WTC11 (cell line): ENCODE results near the gene NUB1. TPM values are rescaled to one million over a fixed set of nuclear protein-coding genes. Genes with fewer than 3 reads are reported as not detected.

Source experiments
- ATAC-seq: fragments of 200-7000 bp; cut with Tn5 transposase; 2 replicates; pipeline ENCODE4 v1.10.0; 2021; ENCODE audit warnings: mild to moderate bottlenecking, moderate library complexity
- CTCF ChIA-PET: fragments of 300-600 bp; sonication (Branson Sonifier 250); formaldehyde crosslinking; loops from one replicate; lab custom pipeline; 2021; ENCODE audit warnings: antibody characterized with exemption; lab: Charles Lee
- POLR2A ChIA-PET: fragments of 350-600 bp; sonication (Branson Sonifier 250); formaldehyde crosslinking; loops from one replicate; lab custom pipeline; 2021; ENCODE audit warnings: antibody characterized with exemption; lab: Charles Lee
- DNase-seq: peaks from one replicate; pipeline ENCODE4 v3.0.0; 2021; ENCODE audit warnings: low spot score
- H3K27ac Mint-ChIP-seq: 2 replicates; pipeline ENCODE4 v1.8.0; 2021; ENCODE audit warnings: mixed read lengths
- H3K27me3 Mint-ChIP-seq: 2 replicates; pipeline ENCODE4 v1.8.0; 2021; ENCODE audit warnings: low read depth, mild to moderate bottlenecking, moderate library complexity, mixed read lengths
- H3K36me3 Mint-ChIP-seq: 2 replicates; pipeline ENCODE4 v1.8.0; 2021; ENCODE audit warnings: mixed read lengths
- H3K4me1 Mint-ChIP-seq: 2 replicates; pipeline ENCODE4 v1.8.0; 2022; ENCODE audit warnings: mixed read lengths
- H3K4me3 Mint-ChIP-seq: 2 replicates; pipeline ENCODE4 v1.8.0; 2021; ENCODE audit warnings: mild to moderate bottlenecking, moderate library complexity, mixed read lengths
- H3K9me3 Mint-ChIP-seq: 2 replicates; pipeline ENCODE4 v1.8.0; 2021; ENCODE audit warnings: mixed read lengths
- AR ChIP-seq: fragments of 250-450 bp; sonication (Bioruptor Pico); IDR thresholded peaks from 2 replicates; pipeline ENCODE4 v1.9.0; 2021; ENCODE audit warnings: mild to moderate bottlenecking
- ATF3 ChIP-seq: sonication (generic); formaldehyde crosslinking; conservative IDR thresholded peaks from 2 replicates; pipeline ENCODE4 v1.8.1; 2022; ENCODE audit warnings: mild to moderate bottlenecking, missing genetic modification reagents
- E2F4 ChIP-seq: sonication (generic); formaldehyde crosslinking; IDR thresholded peaks from 2 replicates; pipeline ENCODE4 v1.8.1; 2022; ENCODE audit warnings: low read depth, mild to moderate bottlenecking, moderate library complexity, missing genetic modification reagents, borderline replicate concordance
- ERG ChIP-seq: fragments of 250-450 bp; sonication (Bioruptor Pico); IDR thresholded peaks from 2 replicates; pipeline ENCODE4 v1.8.0; 2021; ENCODE audit warnings: mild to moderate bottlenecking
- NR1H2 ChIP-seq: sonication (generic); formaldehyde crosslinking; IDR thresholded peaks from 2 replicates; pipeline ENCODE4 v1.9.0; 2021; ENCODE audit warnings: mild to moderate bottlenecking, moderate library complexity, missing genetic modification reagents
- NR2C2 ChIP-seq: sonication (generic); formaldehyde crosslinking; IDR thresholded peaks from 2 replicates; pipeline ENCODE4 v1.8.0; 2022; ENCODE audit warnings: mild to moderate bottlenecking, missing genetic modification reagents
- ZNF232 ChIP-seq: sonication (generic); formaldehyde crosslinking; IDR thresholded peaks from 2 replicates; pipeline ENCODE4 v1.8.0; 2022; ENCODE audit warnings: mild to moderate bottlenecking, missing genetic modification reagents
- total RNA-seq: library from RNA; stranded (reverse); gene quantifications from 3 replicates; pipeline ENCODE4 v1.2.3, GENCODE V29; 2021
- TF ChIP-seq, protein P1 (sequence below): fragments of 250-450 bp; sonication (Bioruptor Pico); IDR thresholded peaks from 2 replicates; pipeline ENCODE4 v1.9.0; 2021; ENCODE audit warnings: mild to moderate bottlenecking, borderline replicate concordance
- TF ChIP-seq, protein P2 (sequence below): sonication (generic); formaldehyde crosslinking; IDR thresholded peaks from 2 replicates; pipeline ENCODE4 v1.8.0; 2022; ENCODE audit warnings: mild to moderate bottlenecking, missing genetic modification reagents
- TF ChIP-seq, protein P3 (sequence below): sonication (generic); formaldehyde crosslinking; IDR thresholded peaks from 2 replicates; pipeline ENCODE4 v1.8.0; 2022; ENCODE audit warnings: missing genetic modification reagents
- TF ChIP-seq, protein P4 (sequence below): sonication (generic); formaldehyde crosslinking; IDR thresholded peaks from 2 replicates; pipeline ENCODE4 v1.8.0; 2022; ENCODE audit warnings: mild to moderate bottlenecking, missing genetic modification reagents
- TF ChIP-seq, protein P5 (sequence below): sonication (generic); formaldehyde crosslinking; IDR thresholded peaks from 2 replicates; pipeline ENCODE4 v1.8.1; 2023; ENCODE audit warnings: mild to moderate bottlenecking, missing genetic modification reagents, moderate library complexity

Gene NUB1
- total RNA-seq, 1 experiment from 2014 or later, result 38.3 TPM

DNA sequence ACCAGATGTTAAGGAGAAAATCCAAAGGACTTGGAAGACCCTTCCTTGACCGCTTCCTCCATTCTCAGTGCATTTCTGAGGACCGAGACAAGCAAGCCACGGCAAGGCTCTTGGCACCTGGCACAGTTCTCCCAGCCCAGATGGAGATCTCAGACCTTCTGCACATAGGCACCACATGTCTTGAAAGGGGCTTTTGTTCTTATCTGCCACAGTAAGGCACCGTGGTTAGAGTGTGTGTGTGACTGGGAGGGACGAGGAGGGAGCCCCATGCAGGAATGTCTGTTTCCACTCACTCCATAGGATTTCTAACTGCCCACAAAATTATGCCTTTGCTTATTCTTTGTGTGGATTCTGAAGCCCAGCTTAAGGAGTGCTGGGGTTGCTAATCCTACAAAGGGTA lies 78.5 kb downstream of the NUB1 start:
- peaks cover 63% of the 10 kb centered on the region for H3K27me3 Mint-ChIP-seq

DNA sequence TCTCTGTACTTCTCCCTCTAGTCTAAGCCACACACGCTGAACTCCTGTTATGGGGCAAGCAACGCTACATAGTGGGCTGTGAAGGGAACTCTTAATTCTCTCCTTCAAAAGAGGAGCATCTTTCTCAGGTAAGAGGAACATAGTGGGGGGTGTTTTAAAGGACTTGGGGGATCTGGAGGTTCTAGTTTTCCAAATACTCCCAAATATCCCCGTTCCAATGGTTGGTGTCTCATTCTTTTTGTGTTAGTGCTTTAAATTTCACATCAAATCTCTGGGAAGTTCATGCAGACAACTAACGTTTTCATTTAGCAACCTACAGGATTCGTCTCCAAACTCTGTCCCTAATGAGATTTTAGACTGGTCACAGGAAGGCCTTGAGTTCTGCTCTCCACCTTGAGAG lies 80.6 kb downstream of the NUB1 start:
- ChIA-PET CTCF (no interaction called here), POLR2A (no interaction called here)
- DNase-seq, result no peak
- H3K9me3 Mint-ChIP-seq, result peaks cover 35% of the 10 kb centered on the region
- no peak overlapping the region for H3K4me3 Mint-ChIP-seq
- no peak for ATAC-seq
- TF ChIP-seq AR (no peak), NR2C2 (CRISPR knock-in tag) (no peak), NR1H2 (CRISPR knock-in tag) (no peak), ATF3 (CRISPR knock-in tag) (no peak), ERG (CRISPR knock-in tag) (no peak)
- TF ChIP-seq, protein P1, sequence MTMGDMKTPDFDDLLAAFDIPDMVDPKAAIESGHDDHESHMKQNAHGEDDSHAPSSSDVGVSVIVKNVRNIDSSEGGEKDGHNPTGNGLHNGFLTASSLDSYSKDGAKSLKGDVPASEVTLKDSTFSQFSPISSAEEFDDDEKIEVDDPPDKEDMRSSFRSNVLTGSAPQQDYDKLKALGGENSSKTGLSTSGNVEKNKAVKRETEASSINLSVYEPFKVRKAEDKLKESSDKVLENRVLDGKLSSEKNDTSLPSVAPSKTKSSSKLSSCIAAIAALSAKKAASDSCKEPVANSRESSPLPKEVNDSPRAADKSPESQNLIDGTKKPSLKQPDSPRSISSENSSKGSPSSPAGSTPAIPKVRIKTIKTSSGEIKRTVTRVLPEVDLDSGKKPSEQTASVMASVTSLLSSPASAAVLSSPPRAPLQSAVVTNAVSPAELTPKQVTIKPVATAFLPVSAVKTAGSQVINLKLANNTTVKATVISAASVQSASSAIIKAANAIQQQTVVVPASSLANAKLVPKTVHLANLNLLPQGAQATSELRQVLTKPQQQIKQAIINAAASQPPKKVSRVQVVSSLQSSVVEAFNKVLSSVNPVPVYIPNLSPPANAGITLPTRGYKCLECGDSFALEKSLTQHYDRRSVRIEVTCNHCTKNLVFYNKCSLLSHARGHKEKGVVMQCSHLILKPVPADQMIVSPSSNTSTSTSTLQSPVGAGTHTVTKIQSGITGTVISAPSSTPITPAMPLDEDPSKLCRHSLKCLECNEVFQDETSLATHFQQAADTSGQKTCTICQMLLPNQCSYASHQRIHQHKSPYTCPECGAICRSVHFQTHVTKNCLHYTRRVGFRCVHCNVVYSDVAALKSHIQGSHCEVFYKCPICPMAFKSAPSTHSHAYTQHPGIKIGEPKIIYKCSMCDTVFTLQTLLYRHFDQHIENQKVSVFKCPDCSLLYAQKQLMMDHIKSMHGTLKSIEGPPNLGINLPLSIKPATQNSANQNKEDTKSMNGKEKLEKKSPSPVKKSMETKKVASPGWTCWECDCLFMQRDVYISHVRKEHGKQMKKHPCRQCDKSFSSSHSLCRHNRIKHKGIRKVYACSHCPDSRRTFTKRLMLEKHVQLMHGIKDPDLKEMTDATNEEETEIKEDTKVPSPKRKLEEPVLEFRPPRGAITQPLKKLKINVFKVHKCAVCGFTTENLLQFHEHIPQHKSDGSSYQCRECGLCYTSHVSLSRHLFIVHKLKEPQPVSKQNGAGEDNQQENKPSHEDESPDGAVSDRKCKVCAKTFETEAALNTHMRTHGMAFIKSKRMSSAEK (CRISPR knock-in tag), result no peak
- TF ChIP-seq, protein P2, sequence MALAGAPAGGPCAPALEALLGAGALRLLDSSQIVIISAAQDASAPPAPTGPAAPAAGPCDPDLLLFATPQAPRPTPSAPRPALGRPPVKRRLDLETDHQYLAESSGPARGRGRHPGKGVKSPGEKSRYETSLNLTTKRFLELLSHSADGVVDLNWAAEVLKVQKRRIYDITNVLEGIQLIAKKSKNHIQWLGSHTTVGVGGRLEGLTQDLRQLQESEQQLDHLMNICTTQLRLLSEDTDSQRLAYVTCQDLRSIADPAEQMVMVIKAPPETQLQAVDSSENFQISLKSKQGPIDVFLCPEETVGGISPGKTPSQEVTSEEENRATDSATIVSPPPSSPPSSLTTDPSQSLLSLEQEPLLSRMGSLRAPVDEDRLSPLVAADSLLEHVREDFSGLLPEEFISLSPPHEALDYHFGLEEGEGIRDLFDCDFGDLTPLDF (CRISPR knock-in tag), result no peak
- TF ChIP-seq, protein P3, sequence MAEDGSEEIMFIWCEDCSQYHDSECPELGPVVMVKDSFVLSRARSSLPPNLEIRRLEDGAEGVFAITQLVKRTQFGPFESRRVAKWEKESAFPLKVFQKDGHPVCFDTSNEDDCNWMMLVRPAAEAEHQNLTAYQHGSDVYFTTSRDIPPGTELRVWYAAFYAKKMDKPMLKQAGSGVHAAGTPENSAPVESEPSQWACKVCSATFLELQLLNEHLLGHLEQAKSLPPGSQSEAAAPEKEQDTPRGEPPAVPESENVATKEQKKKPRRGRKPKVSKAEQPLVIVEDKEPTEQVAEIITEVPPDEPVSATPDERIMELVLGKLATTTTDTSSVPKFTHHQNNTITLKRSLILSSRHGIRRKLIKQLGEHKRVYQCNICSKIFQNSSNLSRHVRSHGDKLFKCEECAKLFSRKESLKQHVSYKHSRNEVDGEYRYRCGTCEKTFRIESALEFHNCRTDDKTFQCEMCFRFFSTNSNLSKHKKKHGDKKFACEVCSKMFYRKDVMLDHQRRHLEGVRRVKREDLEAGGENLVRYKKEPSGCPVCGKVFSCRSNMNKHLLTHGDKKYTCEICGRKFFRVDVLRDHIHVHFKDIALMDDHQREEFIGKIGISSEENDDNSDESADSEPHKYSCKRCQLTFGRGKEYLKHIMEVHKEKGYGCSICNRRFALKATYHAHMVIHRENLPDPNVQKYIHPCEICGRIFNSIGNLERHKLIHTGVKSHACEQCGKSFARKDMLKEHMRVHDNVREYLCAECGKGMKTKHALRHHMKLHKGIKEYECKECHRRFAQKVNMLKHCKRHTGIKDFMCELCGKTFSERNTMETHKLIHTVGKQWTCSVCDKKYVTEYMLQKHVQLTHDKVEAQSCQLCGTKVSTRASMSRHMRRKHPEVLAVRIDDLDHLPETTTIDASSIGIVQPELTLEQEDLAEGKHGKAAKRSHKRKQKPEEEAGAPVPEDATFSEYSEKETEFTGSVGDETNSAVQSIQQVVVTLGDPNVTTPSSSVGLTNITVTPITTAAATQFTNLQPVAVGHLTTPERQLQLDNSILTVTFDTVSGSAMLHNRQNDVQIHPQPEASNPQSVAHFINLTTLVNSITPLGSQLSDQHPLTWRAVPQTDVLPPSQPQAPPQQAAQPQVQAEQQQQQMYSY, result no peak
- TF ChIP-seq, protein P4, sequence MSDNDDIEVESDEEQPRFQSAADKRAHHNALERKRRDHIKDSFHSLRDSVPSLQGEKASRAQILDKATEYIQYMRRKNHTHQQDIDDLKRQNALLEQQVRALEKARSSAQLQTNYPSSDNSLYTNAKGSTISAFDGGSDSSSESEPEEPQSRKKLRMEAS (CRISPR knock-in tag), result no peak
- TF ChIP-seq, protein P5, sequence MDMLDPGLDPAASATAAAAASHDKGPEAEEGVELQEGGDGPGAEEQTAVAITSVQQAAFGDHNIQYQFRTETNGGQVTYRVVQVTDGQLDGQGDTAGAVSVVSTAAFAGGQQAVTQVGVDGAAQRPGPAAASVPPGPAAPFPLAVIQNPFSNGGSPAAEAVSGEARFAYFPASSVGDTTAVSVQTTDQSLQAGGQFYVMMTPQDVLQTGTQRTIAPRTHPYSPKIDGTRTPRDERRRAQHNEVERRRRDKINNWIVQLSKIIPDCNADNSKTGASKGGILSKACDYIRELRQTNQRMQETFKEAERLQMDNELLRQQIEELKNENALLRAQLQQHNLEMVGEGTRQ (CRISPR knock-in tag), result no peak
- peaks cover 16% of the 10 kb centered on the region for H3K36me3 Mint-ChIP-seq
- H3K4me1 Mint-ChIP-seq, result peaks cover 4% of the 10 kb centered on the region; the same call in 1 of the 2 replicates
- no peak overlapping the region for H3K27ac Mint-ChIP-seq
- peaks cover 43% of the 10 kb centered on the region for H3K27me3 Mint-ChIP-seq

More for the DNA sequence above, 78.5 kb downstream of the NUB1 start:
- POLR2A ChIA-PET, result no interaction called here
- Mint-ChIP-seq H3K4me3 (no peak overlapping the region), H3K36me3 (peaks cover 16% of the 10 kb centered on the region), H3K27ac (no peak overlapping the region), H3K4me1 (peaks cover 18% of the 10 kb centered on the region)
- no peak for ATAC-seq
- no peak for DNase-seq
- CTCF ChIA-PET, result no interaction called here
- no peak for TF ChIP-seq E2F4 (CRISPR knock-in tag)
- TF ChIP-seq ZNF232 (CRISPR knock-in tag), result no peak
- TF ChIP-seq, all 79 proteins: peak for 0
- peaks cover 35% of the 10 kb centered on the region for H3K9me3 Mint-ChIP-seq
